Measurements from ENCODE around the gene DIS3L. TPM values are rescaled to one million over a fixed set of nuclear protein-coding genes. Genes with fewer than 3 reads are reported as not detected.
"Not testable (repeated sequence)": the region's sequence is repeated elsewhere in the genome, so short reads cannot be mapped to it uniquely, and the experiment has no call there.

Gene DIS3L
- total RNA-seq, 1 donor = 31.5 TPM

DNA sequence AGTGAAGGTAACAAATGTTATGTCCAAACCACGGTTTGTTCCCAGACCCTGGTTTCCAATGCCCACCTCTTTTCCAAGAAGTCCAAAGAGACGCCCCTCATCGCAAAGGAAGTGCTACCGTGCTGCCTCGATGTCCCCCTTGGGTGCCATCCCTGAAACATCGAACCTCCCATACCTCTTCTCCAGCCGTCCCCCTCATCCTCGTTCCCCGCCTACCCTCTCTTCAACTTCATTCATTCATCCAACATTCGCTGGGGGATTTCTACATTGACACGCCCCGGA, 62.6 kb downstream of the DIS3L start:
- peak overlapping the region; percentile 90 for H3K4me3 ChIP-seq (ENCODE audit: low read depth, low read length)
- no peak for DNase-seq (ENCODE audit: low read depth)
- TF ChIP-seq, protein P1, sequence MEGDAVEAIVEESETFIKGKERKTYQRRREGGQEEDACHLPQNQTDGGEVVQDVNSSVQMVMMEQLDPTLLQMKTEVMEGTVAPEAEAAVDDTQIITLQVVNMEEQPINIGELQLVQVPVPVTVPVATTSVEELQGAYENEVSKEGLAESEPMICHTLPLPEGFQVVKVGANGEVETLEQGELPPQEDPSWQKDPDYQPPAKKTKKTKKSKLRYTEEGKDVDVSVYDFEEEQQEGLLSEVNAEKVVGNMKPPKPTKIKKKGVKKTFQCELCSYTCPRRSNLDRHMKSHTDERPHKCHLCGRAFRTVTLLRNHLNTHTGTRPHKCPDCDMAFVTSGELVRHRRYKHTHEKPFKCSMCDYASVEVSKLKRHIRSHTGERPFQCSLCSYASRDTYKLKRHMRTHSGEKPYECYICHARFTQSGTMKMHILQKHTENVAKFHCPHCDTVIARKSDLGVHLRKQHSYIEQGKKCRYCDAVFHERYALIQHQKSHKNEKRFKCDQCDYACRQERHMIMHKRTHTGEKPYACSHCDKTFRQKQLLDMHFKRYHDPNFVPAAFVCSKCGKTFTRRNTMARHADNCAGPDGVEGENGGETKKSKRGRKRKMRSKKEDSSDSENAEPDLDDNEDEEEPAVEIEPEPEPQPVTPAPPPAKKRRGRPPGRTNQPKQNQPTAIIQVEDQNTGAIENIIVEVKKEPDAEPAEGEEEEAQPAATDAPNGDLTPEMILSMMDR (IDR thresholded peaks at IDR 0.05; ENCODE audit: insufficient read depth, low read depth, low read length) = no peak

DNA sequence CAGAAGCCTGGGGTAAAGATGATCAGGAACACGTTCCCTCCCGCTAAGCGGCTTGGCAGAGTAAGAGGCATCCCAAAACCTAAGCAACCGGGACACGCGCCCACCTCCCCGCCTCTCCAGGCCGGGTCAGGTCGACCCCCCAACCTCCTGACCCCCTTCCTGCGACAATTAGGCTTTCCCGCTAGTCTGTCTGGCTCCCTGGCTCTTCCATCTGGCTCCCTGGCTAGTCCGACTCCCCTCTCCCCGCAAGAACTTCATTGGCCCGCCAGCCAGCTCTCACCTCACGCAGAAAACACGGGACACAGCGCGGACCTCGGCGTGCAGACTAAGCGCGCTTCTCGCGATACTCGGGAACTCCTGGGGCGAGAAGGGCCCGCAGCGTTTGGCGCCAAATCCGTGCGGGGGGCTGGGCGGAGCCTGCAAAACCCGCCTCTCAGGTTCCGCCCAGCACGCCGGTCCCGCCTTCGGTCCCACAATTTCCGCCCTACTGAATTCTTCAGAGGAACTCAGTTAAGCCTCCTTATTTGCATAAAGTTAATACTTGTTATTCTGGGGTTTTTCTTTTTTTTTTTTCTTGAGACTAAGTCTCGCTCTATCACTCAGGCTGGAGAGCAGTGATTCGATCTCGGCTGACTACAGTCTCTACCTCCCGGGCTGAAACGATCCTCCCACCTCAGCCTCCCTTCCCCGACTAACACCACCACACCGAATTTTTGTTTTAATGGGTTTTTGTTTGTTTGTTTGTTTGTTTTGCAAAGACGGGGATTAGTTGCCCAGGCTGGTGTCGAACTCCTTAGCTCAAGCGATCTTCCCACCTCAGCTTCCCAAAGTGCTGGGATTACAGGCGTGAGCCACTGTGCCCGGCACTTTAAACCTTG, 63.2 kb downstream of the DIS3L start, which contains the start of gene TIPIN:
Gene TIPIN, minus strand, starts transcription at position 327 of the 878 bp plus-strand sequence. CDS start 3,738 bp downstream, outside the sequence.
- DNase-seq (ENCODE audit: low read depth) = peak; percentile 98
- peak within 1 kb of the TSS; percentile 90 for H3K4me3 ChIP-seq (ENCODE audit: low read depth, low read length)
- TF ChIP-seq, protein P1 (IDR thresholded peaks at IDR 0.05; ENCODE audit: insufficient read depth, low read depth, low read length) = no peak

DNA sequence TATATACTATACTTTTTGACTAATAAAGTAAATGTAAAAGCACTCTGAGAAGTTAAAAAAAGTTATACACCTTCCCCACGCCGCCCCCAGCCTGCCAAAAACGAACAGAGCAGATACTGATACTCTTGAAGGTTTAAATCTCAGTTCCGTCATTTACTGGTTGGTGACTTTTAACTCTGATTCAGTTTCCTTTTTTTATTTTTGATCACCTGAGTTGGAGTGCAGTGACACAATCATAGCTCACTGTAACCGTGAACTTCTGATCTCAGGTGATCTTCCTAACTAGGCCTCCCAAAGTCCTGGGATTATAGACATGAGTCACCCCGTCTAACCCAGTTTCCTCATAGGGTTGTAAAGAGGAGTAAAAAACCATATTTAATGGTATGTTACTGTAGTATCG, 66.4 kb downstream of the DIS3L start:
- TF ChIP-seq, protein P1 (IDR thresholded peaks at IDR 0.05; ENCODE audit: insufficient read depth, low read depth, low read length) = no peak
- H3K4me3 ChIP-seq (ENCODE audit: low read depth, low read length) = no peak overlapping the region
- DNase-seq (ENCODE audit: low read depth) = no peak

DNA sequence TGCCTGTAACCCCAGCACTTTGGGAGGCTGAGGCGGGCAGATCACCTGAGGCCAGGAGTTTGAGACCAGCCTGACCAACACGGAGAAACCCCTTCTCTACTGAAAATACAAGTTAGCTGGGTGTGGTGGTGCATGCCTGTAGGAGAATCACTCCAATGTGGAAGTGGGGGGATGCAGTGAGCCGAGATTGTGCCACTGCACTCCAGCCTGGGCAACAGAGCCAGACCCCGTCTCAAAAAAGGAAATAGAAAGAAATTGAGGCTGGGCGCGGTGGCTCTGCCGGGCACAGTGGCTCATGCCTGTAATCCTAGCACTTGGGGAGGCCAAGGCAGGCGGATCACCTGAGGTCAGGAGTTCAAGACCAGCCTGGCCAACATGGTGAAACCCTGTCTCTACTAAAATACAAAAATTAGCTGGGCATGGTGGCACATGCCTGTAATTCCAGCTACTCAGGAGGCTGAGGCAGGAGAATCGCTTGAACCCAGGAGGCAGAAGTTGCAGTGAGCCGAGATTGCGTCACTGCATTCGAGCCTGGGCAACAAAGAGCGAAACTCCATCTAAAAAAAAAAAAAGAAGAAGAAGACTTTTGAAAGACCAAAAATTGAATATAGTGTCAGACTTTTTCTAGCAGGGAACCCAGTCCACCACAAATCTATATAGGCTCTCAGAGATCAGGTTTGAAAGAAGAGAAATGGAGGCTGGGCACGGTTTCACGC, 68.5 kb downstream of the DIS3L start:
- DNase-seq (ENCODE audit: low read depth); H3K4me3 ChIP-seq (ENCODE audit: low read depth, low read length): not testable (repeated sequence)

DNA sequence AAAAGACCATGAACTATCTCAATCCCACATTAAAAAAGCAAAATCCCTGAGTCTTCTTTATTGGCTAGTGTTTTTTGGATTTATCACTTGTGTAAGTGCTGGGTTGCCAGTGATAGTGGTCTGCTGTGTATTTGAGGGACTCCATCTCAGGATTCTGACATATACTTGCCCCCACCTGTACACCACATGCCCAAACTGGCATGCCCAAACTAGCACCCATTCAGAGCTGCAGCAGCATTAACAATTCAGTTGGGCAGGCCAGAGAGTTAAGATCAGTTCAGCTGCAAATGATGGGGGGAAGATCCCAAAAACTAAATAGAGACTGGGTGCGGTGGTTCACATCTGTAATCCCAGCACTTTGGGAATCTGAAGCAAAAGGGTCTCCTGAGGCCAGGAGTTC, 69.4 kb downstream of the DIS3L start:
- no peak for DNase-seq (ENCODE audit: low read depth)
- TF ChIP-seq, protein P1 (IDR thresholded peaks at IDR 0.05; ENCODE audit: insufficient read depth, low read depth, low read length) = no peak
- H3K4me3 ChIP-seq (ENCODE audit: low read depth, low read length) = no peak overlapping the region

DNA sequence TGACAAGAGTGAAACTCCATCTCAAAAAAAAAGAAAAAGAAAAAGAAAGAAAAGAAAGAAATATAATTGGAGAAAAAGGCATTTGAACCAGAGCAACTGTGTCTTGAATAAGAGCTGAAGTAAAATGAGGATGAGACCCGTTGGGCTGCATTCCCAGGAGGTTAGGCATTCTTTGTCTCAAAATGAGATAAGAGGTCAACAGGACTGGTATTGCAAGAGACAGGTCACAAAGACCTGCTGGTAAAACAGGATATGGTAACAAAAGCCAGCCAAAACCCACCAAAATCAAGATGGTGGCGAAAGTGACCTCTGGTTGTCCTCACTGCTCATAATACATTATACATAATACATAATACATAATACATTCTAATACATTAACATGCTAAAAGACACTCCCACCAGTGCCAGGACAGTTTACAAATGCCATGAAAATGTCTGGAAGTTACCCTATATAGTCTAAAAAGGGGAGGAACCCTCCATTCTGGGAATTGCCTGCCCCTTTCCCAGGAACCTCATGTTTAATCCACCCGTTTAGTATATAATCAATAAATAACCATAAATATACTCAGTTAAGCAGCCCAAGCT, 71.7 kb downstream of the DIS3L start:
- TF ChIP-seq, protein P1 (IDR thresholded peaks at IDR 0.05; ENCODE audit: insufficient read depth, low read depth, low read length) = no peak
- no peak for DNase-seq (ENCODE audit: low read depth)
- H3K4me3 ChIP-seq (ENCODE audit: low read depth, low read length) = no peak overlapping the region

All from fibroblast of villous mesenchyme (primary cell).